ENCODE measurements around the gene L3MBTL4. TPM values are rescaled to one million over a fixed set of nuclear protein-coding genes. Genes with fewer than 3 reads are reported as not detected.

L3MBTL4 gene
- total RNA-seq, 1 donor from 2014 or later = 0.59 TPM

- H3K4me3 Mint-ChIP-seq (ENCODE audit: unreplicated experiment) = no peak overlapping the region
- no peak for DNase-seq (ENCODE audit: extremely low spot score, unreplicated experiment)
- H3K36me3 Mint-ChIP-seq (ENCODE audit: unreplicated experiment) = no peaks in the 10 kb centered on the region
- peaks cover 4% of the 10 kb centered on the region for H3K9me3 Mint-ChIP-seq (ENCODE audit: unreplicated experiment)
- H3K4me1 Mint-ChIP-seq (ENCODE audit: unreplicated experiment) = no peaks in the 10 kb centered on the region
- H3K27me3 Mint-ChIP-seq (ENCODE audit: unreplicated experiment) = no peaks in the 10 kb centered on the region
- no peak for TF ChIP-seq CTCF (IDR thresholded peaks at IDR 0.05)
- H3K27ac Mint-ChIP-seq (ENCODE audit: unreplicated experiment) = no peak overlapping the region
These were observed 41.5 kb downstream of the L3MBTL4 start for GRCh38 chr18:6373187-6373586.

DNA sequence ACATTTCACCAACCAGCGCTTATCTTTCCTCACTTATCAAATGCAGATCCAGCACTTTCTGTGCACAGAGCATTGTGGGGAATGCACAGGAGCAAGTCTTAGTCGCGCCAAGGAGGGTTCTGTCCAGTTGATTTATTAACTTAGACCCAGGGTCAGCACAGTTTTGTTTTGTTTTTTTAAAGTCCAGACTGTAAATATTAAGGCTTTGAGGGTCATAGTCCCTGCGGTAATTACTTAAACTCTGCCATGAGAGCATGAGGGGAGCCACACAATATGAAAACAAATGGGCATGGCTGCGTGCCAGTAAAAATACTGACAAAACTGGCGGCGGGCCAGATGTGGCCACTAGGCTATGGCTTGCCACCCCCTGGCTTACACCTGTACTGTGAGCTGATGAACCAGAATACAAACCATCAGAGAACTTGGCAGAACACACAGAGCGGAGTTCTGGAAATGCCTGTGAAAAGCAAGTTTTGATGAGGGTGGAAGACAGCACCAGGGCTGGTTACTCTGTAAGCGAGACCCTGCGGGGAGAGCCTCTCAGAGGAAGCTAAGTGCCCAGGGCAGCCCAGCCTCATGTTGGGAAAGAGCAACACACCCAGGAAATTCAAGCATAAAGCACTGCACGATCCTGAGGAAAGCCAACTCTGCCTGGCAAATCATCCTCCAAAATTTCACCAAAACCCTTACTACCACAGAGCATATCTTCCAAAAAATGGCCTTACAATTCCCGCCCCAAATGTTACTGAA lies 43.6 kb downstream of the L3MBTL4 start:
- no peak overlapping the region for H3K4me3 Mint-ChIP-seq (ENCODE audit: unreplicated experiment)
- peaks cover 5% of the 10 kb centered on the region for H3K27me3 Mint-ChIP-seq (ENCODE audit: unreplicated experiment)
- no peaks in the 10 kb centered on the region for H3K36me3 Mint-ChIP-seq (ENCODE audit: unreplicated experiment)
- TF ChIP-seq CTCF (IDR thresholded peaks at IDR 0.05) = no peak
- H3K27ac Mint-ChIP-seq (ENCODE audit: unreplicated experiment) = no peak overlapping the region
- H3K9me3 Mint-ChIP-seq (ENCODE audit: unreplicated experiment) = peaks cover 4% of the 10 kb centered on the region
- DNase-seq (ENCODE audit: extremely low spot score, unreplicated experiment) = no peak
- no peaks in the 10 kb centered on the region for H3K4me1 Mint-ChIP-seq (ENCODE audit: unreplicated experiment)

- TF ChIP-seq CTCF (IDR thresholded peaks at IDR 0.05) = no peak
- peaks cover 4% of the 10 kb centered on the region for H3K9me3 Mint-ChIP-seq (ENCODE audit: unreplicated experiment)
- peaks cover 6% of the 10 kb centered on the region for H3K27me3 Mint-ChIP-seq (ENCODE audit: unreplicated experiment)
- H3K4me1 Mint-ChIP-seq (ENCODE audit: unreplicated experiment) = no peaks in the 10 kb centered on the region
- H3K27ac Mint-ChIP-seq (ENCODE audit: unreplicated experiment) = no peak overlapping the region
- DNase-seq (ENCODE audit: extremely low spot score, unreplicated experiment) = no peak
- H3K4me3 Mint-ChIP-seq (ENCODE audit: unreplicated experiment) = no peak overlapping the region
- no peaks in the 10 kb centered on the region for H3K36me3 Mint-ChIP-seq (ENCODE audit: unreplicated experiment)
These were observed 44.3 kb downstream of the L3MBTL4 start for GRCh38 chr18:6370410-6370809.

GRCh38 chr18:6368017-6368416 lies 46.7 kb downstream of the L3MBTL4 start:
- Mint-ChIP-seq H3K9me3 (ENCODE audit: unreplicated experiment) (peaks cover 4% of the 10 kb centered on the region), H3K4me1 (ENCODE audit: unreplicated experiment) (no peaks in the 10 kb centered on the region), H3K4me3 (ENCODE audit: unreplicated experiment) (no peak overlapping the region), H3K36me3 (ENCODE audit: unreplicated experiment) (no peaks in the 10 kb centered on the region), H3K27ac (ENCODE audit: unreplicated experiment) (no peak overlapping the region), H3K27me3 (ENCODE audit: unreplicated experiment) (peaks cover 10% of the 10 kb centered on the region)
- TF ChIP-seq CTCF (IDR thresholded peaks at IDR 0.05) = no peak
- DNase-seq (ENCODE audit: extremely low spot score, unreplicated experiment) = no peak

DNA sequence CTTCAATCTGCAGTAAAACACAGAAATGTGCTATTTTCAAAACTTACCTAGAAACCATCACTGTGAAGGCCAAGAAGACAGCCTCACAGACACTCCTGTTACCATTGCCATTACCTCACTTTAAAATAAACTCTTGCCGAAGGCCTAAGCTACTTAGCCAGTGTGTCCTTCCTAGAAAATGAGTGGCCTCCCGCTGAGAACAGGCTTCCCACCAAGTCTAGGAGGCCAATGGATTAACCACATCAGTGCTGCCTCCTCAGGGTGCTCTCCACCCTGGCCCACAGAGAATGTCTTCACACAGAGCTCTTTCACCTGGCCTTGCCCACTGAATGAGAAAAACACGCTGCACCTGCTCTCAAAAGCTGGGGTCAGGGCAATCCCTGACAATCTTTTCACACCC lies 47.5 kb downstream of the L3MBTL4 start:
- H3K4me3 Mint-ChIP-seq (ENCODE audit: unreplicated experiment) = no peak overlapping the region
- no peaks in the 10 kb centered on the region for H3K9me3 Mint-ChIP-seq (ENCODE audit: unreplicated experiment)
- no peaks in the 10 kb centered on the region for H3K36me3 Mint-ChIP-seq (ENCODE audit: unreplicated experiment)
- H3K27me3 Mint-ChIP-seq (ENCODE audit: unreplicated experiment) = peaks cover 10% of the 10 kb centered on the region
- no peak for DNase-seq (ENCODE audit: extremely low spot score, unreplicated experiment)
- no peak overlapping the region for H3K27ac Mint-ChIP-seq (ENCODE audit: unreplicated experiment)
- H3K4me1 Mint-ChIP-seq (ENCODE audit: unreplicated experiment) = no peaks in the 10 kb centered on the region
- TF ChIP-seq CTCF (IDR thresholded peaks at IDR 0.05) = no peak
